ENCODE measurements around the gene PRKCA.
"Not testable (repeated sequence)": the region's sequence is repeated elsewhere in the genome, so short reads cannot be mapped to it uniquely, and the experiment has no call there.

The PRKCA gene

GRCh38 chr17:66277191-66277590 lies 25.2 kb upstream of the PRKCA start:
- Mint-ChIP-seq H3K4me3 (no peak overlapping the region), H3K9me3 (no peaks in the 10 kb centered on the region), H3K27ac (no peak overlapping the region), H3K36me3 (no peaks in the 10 kb centered on the region), H3K4me1 (peaks cover 13% of the 10 kb centered on the region)
- DNase-seq (ENCODE audit: low spot score in 2 of 2), result no peak
- ATAC-seq, result no peak

GRCh38 chr17:66281661-66282369 lies 20.6 kb upstream of the PRKCA start:
- Mint-ChIP-seq H3K4me3 (no peak overlapping the region), H3K9me3 (no peaks in the 10 kb centered on the region), H3K4me1 (no peaks in the 10 kb centered on the region), H3K27ac (no peak overlapping the region), H3K36me3 (no peaks in the 10 kb centered on the region)
- DNase-seq (ENCODE audit: low spot score in 2 of 2), result no peak
- ATAC-seq, result no peak

GRCh38 chr17:66283296-66283934 lies 19.0 kb upstream of the PRKCA start:
- DNase-seq (ENCODE audit: low spot score in 2 of 2), result no peak
- ATAC-seq, result no peak
- Mint-ChIP-seq H3K4me1 (no peaks in the 10 kb centered on the region), H3K9me3 (no peaks in the 10 kb centered on the region), H3K27ac (no peak overlapping the region), H3K4me3 (no peak overlapping the region), H3K36me3 (no peaks in the 10 kb centered on the region)

GRCh38 chr17:66283971-66284370 lies 18.4 kb upstream of the PRKCA start:
- no peak overlapping the region for H3K4me3 Mint-ChIP-seq
- no peaks in the 10 kb centered on the region for H3K36me3 Mint-ChIP-seq
- H3K27ac Mint-ChIP-seq, result no peak overlapping the region
- ATAC-seq (no peak), DNase-seq (ENCODE audit: low spot score in 2 of 2) (no peak)
- H3K4me1 Mint-ChIP-seq, result no peaks in the 10 kb centered on the region
- H3K9me3 Mint-ChIP-seq, result no peaks in the 10 kb centered on the region

GRCh38 chr17:66285149-66285548 lies 17.3 kb upstream of the PRKCA start:
- H3K36me3 Mint-ChIP-seq, result no peaks in the 10 kb centered on the region
- ATAC-seq, result no peak
- H3K9me3 Mint-ChIP-seq, result no peaks in the 10 kb centered on the region
- peak overlapping the region; percentile 18 for H3K27ac Mint-ChIP-seq
- no peak for DNase-seq (ENCODE audit: low spot score in 2 of 2)
- H3K4me3 Mint-ChIP-seq, result no peak overlapping the region
- no peaks in the 10 kb centered on the region for H3K4me1 Mint-ChIP-seq

GRCh38 chr17:66287911-66288310 lies 14.5 kb upstream of the PRKCA start:
- no peak overlapping the region for H3K27ac Mint-ChIP-seq
- no peaks in the 10 kb centered on the region for H3K9me3 Mint-ChIP-seq
- no peaks in the 10 kb centered on the region for H3K4me1 Mint-ChIP-seq
- no peaks in the 10 kb centered on the region for H3K36me3 Mint-ChIP-seq
- DNase-seq (ENCODE audit: low spot score in 2 of 2) (no peak), ATAC-seq (no peak)
- H3K4me3 Mint-ChIP-seq, result no peak overlapping the region

GRCh38 chr17:66290101-66290722 lies 12.2 kb upstream of the PRKCA start:
- DNase-seq (ENCODE audit: low spot score in 2 of 2) (no peak), ATAC-seq (no peak)
- no peak overlapping the region for H3K4me3 Mint-ChIP-seq
- H3K27ac Mint-ChIP-seq, result no peak overlapping the region
- H3K36me3 Mint-ChIP-seq, result no peaks in the 10 kb centered on the region
- no peaks in the 10 kb centered on the region for H3K9me3 Mint-ChIP-seq
- no peaks in the 10 kb centered on the region for H3K4me1 Mint-ChIP-seq

GRCh38 chr17:66292353-66292752 lies 10.1 kb upstream of the PRKCA start:
- Mint-ChIP-seq H3K4me1 (no peaks in the 10 kb centered on the region), H3K4me3 (no peak overlapping the region), H3K9me3 (no peaks in the 10 kb centered on the region), H3K27ac (no peak overlapping the region), H3K36me3 (no peaks in the 10 kb centered on the region)
- ATAC-seq (no peak), DNase-seq (ENCODE audit: low spot score in 2 of 2) (no peak)

GRCh38 chr17:66296289-66296725 lies 6.1 kb upstream of the PRKCA start:
- Mint-ChIP-seq H3K9me3 (no peaks in the 10 kb centered on the region), H3K36me3 (peaks cover under 1% of the 10 kb centered on the region), H3K4me3 (no peak overlapping the region), H3K27ac (no peak overlapping the region), H3K4me1 (peaks cover 6% of the 10 kb centered on the region)
- no peak for ATAC-seq
- DNase-seq (ENCODE audit: low spot score in 2 of 2), result peak in 1 of 2 donors; percentile 25

- H3K36me3 Mint-ChIP-seq, H3K9me3 Mint-ChIP-seq, H3K27ac Mint-ChIP-seq, ATAC-seq, H3K4me3 Mint-ChIP-seq: not testable (repeated sequence)
- peaks cover 12% of the 10 kb centered on the region for H3K4me1 Mint-ChIP-seq
- peak in 1 of 2 donors; percentile 18 for DNase-seq (ENCODE audit: low spot score in 2 of 2)
Observed at GRCh38 chr17:66297443-66297842, 5.0 kb upstream of the PRKCA start.

- H3K4me1 Mint-ChIP-seq, result peaks cover 24% of the 10 kb centered on the region
- peaks cover 16% of the 10 kb centered on the region for H3K36me3 Mint-ChIP-seq
- no peaks in the 10 kb centered on the region for H3K9me3 Mint-ChIP-seq
- DNase-seq (ENCODE audit: low spot score in 2 of 2) (no peak), ATAC-seq (no peak)
- no peak overlapping the region for H3K27ac Mint-ChIP-seq
- H3K4me3 Mint-ChIP-seq, result no peak overlapping the region
Observed at GRCh38 chr17:66299711-66300110, 2.7 kb upstream of the PRKCA start.

GRCh38 chr17:66300956-66301355 lies 1.5 kb upstream of the PRKCA start:
- Mint-ChIP-seq H3K36me3 (peaks cover 24% of the 10 kb centered on the region), H3K27ac (peak overlapping the region; percentile 96), H3K4me1 (peaks cover 34% of the 10 kb centered on the region), H3K9me3 (no peaks in the 10 kb centered on the region), H3K4me3 (peak overlapping the region; percentile 93)
- no peak for DNase-seq (ENCODE audit: low spot score in 2 of 2)
- no peak for ATAC-seq

GRCh38 chr17:66301367-66301863 lies 998 bp upstream of the PRKCA start:
- DNase-seq (ENCODE audit: low spot score in 2 of 2) (no peak), ATAC-seq (no peak)
- Mint-ChIP-seq H3K36me3 (peaks cover 29% of the 10 kb centered on the region), H3K27ac (peak overlapping the region; percentile 96), H3K4me3 (peak overlapping the region; percentile 93), H3K4me1 (peaks cover 37% of the 10 kb centered on the region), H3K9me3 (no peaks in the 10 kb centered on the region)

GRCh38 chr17:66302761-66303626 lies 581 bp downstream of the PRKCA start:
- DNase-seq (ENCODE audit: low spot score in 2 of 2), result peak; percentile 37 to 81
- peaks cover 43% of the 10 kb centered on the region for H3K36me3 Mint-ChIP-seq
- H3K27ac Mint-ChIP-seq, result peak overlapping the region; percentile 85
- H3K9me3 Mint-ChIP-seq, result no peaks in the 10 kb centered on the region
- peaks cover 44% of the 10 kb centered on the region for H3K4me1 Mint-ChIP-seq
- H3K4me3 Mint-ChIP-seq, result peak overlapping the region; percentile 93
- peak; percentile 47 for ATAC-seq

Measured in stimulated activated effector memory CD8-positive, alpha-beta T cell treated with anti-CD3 and anti-CD28 coated beads, Interleukin-12 subunit alpha, Interleukin-12 subunit beta, amount 100 ng/mL, for 72 hours (primary cell).